Activated T-cell treated with anti-CD3 and anti-CD28 coated beads, Interleukin-2, amount 50 U/mL, for 72 hours (primary cell): ENCODE results near the gene ARHGEF2. TPM values are rescaled to one million over a fixed set of nuclear protein-coding genes. Genes with fewer than 3 reads are reported as not detected.

Experiments
- ATAC-seq, 2 donors: fragments of 150-1000 bp; cut with Tn5 transposase; replicated peaks in 1 of 2; 2 replicates each; pipeline ENCODE4 v1.10.0; 2021; ENCODE audit warnings: moderate library complexity in 2 of 2, mild to moderate bottlenecking in 1 of 2
- DNase-seq, 2 donors: peaks; one replicate each; pipeline ENCODE4 v3.0.0; 2021 to 2022; ENCODE audit warnings: mixed read lengths in 1 of 2
- H3K27ac Mint-ChIP-seq: one replicate; pipeline ENCODE4 v1.8.0; 2022; ENCODE audit warnings: mild to moderate bottlenecking, moderate library complexity, mixed read lengths
- H3K27me3 Mint-ChIP-seq: one replicate; pipeline ENCODE4 v1.8.0; 2022; ENCODE audit warnings: low read depth, mixed read lengths
- H3K36me3 Mint-ChIP-seq, 2 donors: one replicate each; pipeline ENCODE4 v1.8.0; 2022; ENCODE audit warnings: mixed read lengths in 2 of 2, mild to moderate bottlenecking in 1 of 2; ENCODE audit not compliant: insufficient read depth in 2 of 2
- H3K4me1 Mint-ChIP-seq: one replicate; pipeline ENCODE4 v1.8.0; 2022; ENCODE audit warnings: low read depth, mixed read lengths
- H3K4me3 Mint-ChIP-seq, 2 donors: one replicate each; pipeline ENCODE4 v1.8.0; 2022; ENCODE audit warnings: mild to moderate bottlenecking in 2 of 2, mixed read lengths in 2 of 2, moderate library complexity in 2 of 2
- H3K9me3 Mint-ChIP-seq, 2 donors: one replicate each; pipeline ENCODE4 v1.8.0; 2022; ENCODE audit warnings: mixed read lengths in 2 of 2
- total RNA-seq, 2 donors: library from RNA; stranded (reverse); gene quantifications; one replicate each; pipeline ENCODE4 v1.2.3, GENCODE V29; 2022

The ARHGEF2 gene
- total RNA-seq, 2 donors from 2014 or later, result 152 to 163 TPM

DNA sequence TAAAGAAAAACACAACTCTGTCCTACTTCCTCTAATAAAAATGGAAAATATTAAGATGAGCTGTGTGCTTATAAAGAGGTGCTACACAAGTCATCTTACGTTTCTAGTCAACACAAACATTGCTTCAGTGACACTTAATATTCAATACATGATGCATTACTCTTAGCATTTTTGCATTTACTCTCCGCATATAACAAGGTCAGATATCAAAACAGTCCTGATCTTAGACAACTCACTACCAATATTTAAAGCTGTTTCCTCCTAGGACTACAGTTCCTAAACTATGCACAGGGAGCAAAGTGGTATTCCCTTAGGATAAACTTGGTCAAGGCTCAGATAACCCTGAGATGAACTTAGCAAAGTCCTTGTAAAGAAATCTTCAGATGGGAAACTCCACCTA lies 79.5 kb downstream of the ARHGEF2 start:
- H3K36me3 Mint-ChIP-seq, result peaks cover 4 to 19% of the 10 kb centered on the region in 2 donors
- no peak overlapping the region for H3K4me3 Mint-ChIP-seq
- H3K4me1 Mint-ChIP-seq, result peaks cover 10% of the 10 kb centered on the region
- no peak for DNase-seq
- no peak for ATAC-seq
- H3K27ac Mint-ChIP-seq, result peak overlapping the region; percentile 55
- no peaks in the 10 kb centered on the region for H3K27me3 Mint-ChIP-seq
- no peaks in the 10 kb centered on the region for H3K9me3 Mint-ChIP-seq

- ATAC-seq, result no peak
- H3K9me3 Mint-ChIP-seq, result no peaks in the 10 kb centered on the region
- no peaks in the 10 kb centered on the region for H3K27me3 Mint-ChIP-seq
- H3K4me1 Mint-ChIP-seq, result peaks cover 20% of the 10 kb centered on the region
- no peak overlapping the region for H3K27ac Mint-ChIP-seq
- DNase-seq, result no peak
- no peak overlapping the region for H3K4me3 Mint-ChIP-seq
- peaks cover 4 to 19% of the 10 kb centered on the region in 2 donors for H3K36me3 Mint-ChIP-seq
These were observed 80.6 kb downstream of the ARHGEF2 start for GRCh38 chr1:155897746-155898145.

Other genes with a start within 250 kb of the ARHGEF2 start
- gene GON4L, start 121.3 kb downstream of the ARHGEF2 start, total RNA-seq, result 10 to 100 TPM; 62.8 to 67.3 TPM
- gene SYT11, start 119.0 kb downstream of the ARHGEF2 start, total RNA-seq, result 10 to 100 TPM; 30.6 to 35.3 TPM
- gene RIT1, start 67.2 kb downstream of the ARHGEF2 start, total RNA-seq, result 10 to 100 TPM; 31.7 to 33.8 TPM
- 10 to 100 TPM; 93.3 to 98.7 TPM for gene KHDC4, start 44.1 kb downstream of the ARHGEF2 start, total RNA-seq
- not detected for gene RXFP4, start 36.9 kb downstream of the ARHGEF2 start, total RNA-seq
- 100 to 1,000 TPM; 193 to 234 TPM for gene SSR2, start 42.4 kb upstream of the ARHGEF2 start, total RNA-seq
- gene UBQLN4, start 75.3 kb upstream of the ARHGEF2 start, total RNA-seq, result 10 to 100 TPM; 31.4 to 42.6 TPM
- gene LAMTOR2, start 76.2 kb upstream of the ARHGEF2 start, total RNA-seq, result 10 to 100 TPM; 58.7 to 61.8 TPM
- under 1 TPM; 0.53 to 0.95 TPM for gene RAB25, start 82.6 kb upstream of the ARHGEF2 start, total RNA-seq
- gene MEX3A, start 103.9 kb upstream of the ARHGEF2 start, total RNA-seq, result under 1 TPM; 0.31 to 0.97 TPM
- gene LMNA, start 136.2 kb upstream of the ARHGEF2 start, total RNA-seq, result 100 to 1,000 TPM; 125 to 159 TPM
- 10 to 100 TPM; 63.7 to 80.3 TPM for gene SEMA4A, start 175.0 kb upstream of the ARHGEF2 start, total RNA-seq
- 10 to 100 TPM; 52.3 to 71.0 TPM for gene SLC25A44, start 215.6 kb upstream of the ARHGEF2 start, total RNA-seq
- gene PMF1, start 234.5 kb upstream of the ARHGEF2 start, total RNA-seq, result 100 to 1,000 TPM; 122 to 127 TPM